NCI-H1930 (cell line): ENCODE results near the gene NLGN4X.
A peak's percentile ranks its signal among the peaks of the same experiment; 100 is the strongest.

Experiments used
- DNase-seq, 2 experiments: peaks; one replicate each; lab custom pipeline; 2025; lab: John Stamatoyannopoulos, UW

NLGN4X gene

GRCh38 chrX:6151971-6152370 is 76.7 kb downstream of the NLGN4X start:
- no peak for DNase-seq

GRCh38 chrX:6149060-6149872 is 79.4 kb downstream of the NLGN4X start:
- peak; percentile 88 to 92 for DNase-seq

- DNase-seq = no peak
These were observed 94.4 kb downstream of the NLGN4X start for GRCh38 chrX:6134255-6134654.

GRCh38 chrX:6132970-6133369 is 95.7 kb downstream of the NLGN4X start:
- no peak for DNase-seq

GRCh38 chrX:6131287-6131686 is 97.4 kb downstream of the NLGN4X start:
- no peak for DNase-seq

GRCh38 chrX:6129195-6129594 is 99.5 kb downstream of the NLGN4X start:
- no peak for DNase-seq

GRCh38 chrX:6120329-6120728 is 108.3 kb downstream of the NLGN4X start:
- no peak for DNase-seq

GRCh38 chrX:6095469-6095868 is 133.2 kb downstream of the NLGN4X start:
- peak in 1 of 2 experiments; percentile 0 for DNase-seq

- DNase-seq = no peak
These were observed 154.1 kb downstream of the NLGN4X start for GRCh38 chrX:6074532-6074931.

GRCh38 chrX:6071731-6072130 is 156.9 kb downstream of the NLGN4X start:
- DNase-seq = no peak

- no peak for DNase-seq
These were observed 161.1 kb downstream of the NLGN4X start for GRCh38 chrX:6067600-6067999.

- DNase-seq = no peak
These were observed 175.5 kb downstream of the NLGN4X start for GRCh38 chrX:6053141-6053540.

GRCh38 chrX:6052111-6052745 is 176.4 kb downstream of the NLGN4X start:
- DNase-seq = no peak

- no peak for DNase-seq
These were observed 179.5 kb downstream of the NLGN4X start for GRCh38 chrX:6049132-6049531.

GRCh38 chrX:6041630-6042029 is 187.0 kb downstream of the NLGN4X start:
- DNase-seq = no peak

GRCh38 chrX:6029014-6029413 is 199.7 kb downstream of the NLGN4X start:
- no peak for DNase-seq

- DNase-seq = no peak
These were observed 201.7 kb downstream of the NLGN4X start for GRCh38 chrX:6026980-6027379.

- no peak for DNase-seq
These were observed 202.2 kb downstream of the NLGN4X start for GRCh38 chrX:6026429-6026828.

GRCh38 chrX:6024204-6024603 is 204.5 kb downstream of the NLGN4X start:
- no peak for DNase-seq

- peak; percentile 10 to 20 for DNase-seq
These were observed 207.2 kb downstream of the NLGN4X start for GRCh38 chrX:6021316-6022091.

GRCh38 chrX:6019076-6019475 is 209.6 kb downstream of the NLGN4X start:
- DNase-seq = no peak

- no peak for DNase-seq
These were observed 213.2 kb downstream of the NLGN4X start for GRCh38 chrX:6015423-6015822.

- no peak for DNase-seq
These were observed 216.3 kb downstream of the NLGN4X start for GRCh38 chrX:6012357-6012756.
